GM18951 (cell line): Measurements from ENCODE around the gene ITPR1.

ENCODE experiments used
- POLR2A ChIP-seq: IDR thresholded peaks from 4 replicates; pipeline ENCODE4 v1.6.1; 2011; ENCODE audit warnings: mild to moderate bottlenecking; ENCODE audit not compliant: insufficient read length, insufficient read depth; ENCODE audit errors: extremely low read depth
- in situ Hi-C: fragments of 300-500 bp; cut with MboI; formaldehyde crosslinking; loops from one replicate; pipeline ENCODE4 v1.12.0; 2022; ENCODE audit warnings: low sequenced_read_pairs, mixed read lengths, inconsistent platforms; ENCODE audit not compliant: unreplicated experiment

Gene ITPR1

GRCh38 chr3:4471907-4472306 lies 21.2 kb upstream of the ITPR1 start:
- in situ Hi-C loops: no loop called here
- no peak for TF ChIP-seq POLR2A

- in situ Hi-C loops: no loop called here
- no peak for TF ChIP-seq POLR2A
These were observed 20.8 kb upstream of the ITPR1 start for GRCh38 chr3:4472312-4472711.

GRCh38 chr3:4472766-4473165 lies 20.4 kb upstream of the ITPR1 start:
- in situ Hi-C loops: no loop called here
- no peak for TF ChIP-seq POLR2A

- in situ Hi-C loops: no loop called here
- no peak for TF ChIP-seq POLR2A
These were observed 18.3 kb upstream of the ITPR1 start for GRCh38 chr3:4474683-4475490.

- in situ Hi-C loops: no loop called here
- no peak for TF ChIP-seq POLR2A
These were observed 17.3 kb upstream of the ITPR1 start for GRCh38 chr3:4475804-4476203.

- no peak for TF ChIP-seq POLR2A
- in situ Hi-C loops: no loop called here
These were observed 16.7 kb upstream of the ITPR1 start for GRCh38 chr3:4476496-4476895.

- in situ Hi-C loops: no loop called here
- TF ChIP-seq POLR2A: no peak
These were observed 14.9 kb upstream of the ITPR1 start for GRCh38 chr3:4478261-4478660.

- no peak for TF ChIP-seq POLR2A
- in situ Hi-C loops: no loop called here
These were observed 1.3 kb upstream of the ITPR1 start for GRCh38 chr3:4491855-4492207.

- no peak for TF ChIP-seq POLR2A
- in situ Hi-C loops: no loop called here
These were observed 737 bp upstream of the ITPR1 start for GRCh38 chr3:4492208-4493013.

GRCh38 chr3:4493941-4494894 lies 1.1 kb downstream of the ITPR1 start:
- in situ Hi-C loops: no loop called here
- TF ChIP-seq POLR2A: no peak

GRCh38 chr3:4494895-4495264 lies 1.7 kb downstream of the ITPR1 start:
- no peak for TF ChIP-seq POLR2A
- in situ Hi-C loops: no loop called here

- in situ Hi-C loops: no loop called here
- no peak for TF ChIP-seq POLR2A
These were observed 2.3 kb downstream of the ITPR1 start for GRCh38 chr3:4495294-4496086.

GRCh38 chr3:4496087-4496452 lies 2.9 kb downstream of the ITPR1 start:
- TF ChIP-seq POLR2A: no peak
- in situ Hi-C loops: no loop called here
